Stimulated activated CD8-positive, alpha-beta memory T cell treated with anti-CD3 and anti-CD28 coated beads, Interleukin-4, amount 100 ng/mL, for 4 hours (primary cell): ENCODE measurements around the gene CORO6.

ENCODE experiments used
- DNase-seq, 2 donors: peaks; one replicate each; pipeline ENCODE4 v3.0.0-alpha.2; 2020; ENCODE audit warnings: low read depth in 2 of 2, low spot score in 1 of 2

Gene CORO6

DNA sequence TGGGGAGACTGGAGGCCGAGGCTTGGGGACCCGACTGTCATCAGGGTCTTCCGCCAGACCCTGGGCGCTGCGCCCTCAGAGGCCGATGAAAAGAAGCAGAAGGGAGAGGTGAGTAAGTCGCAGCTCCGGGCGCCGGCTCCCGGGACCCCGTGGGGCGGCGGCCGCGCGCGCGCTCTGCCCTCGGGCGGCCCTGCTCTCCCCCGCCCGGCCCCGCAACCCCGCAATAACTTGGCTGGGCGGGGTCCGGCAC, 55.5 kb downstream of the CORO6 start:
- no peak for DNase-seq

DNA sequence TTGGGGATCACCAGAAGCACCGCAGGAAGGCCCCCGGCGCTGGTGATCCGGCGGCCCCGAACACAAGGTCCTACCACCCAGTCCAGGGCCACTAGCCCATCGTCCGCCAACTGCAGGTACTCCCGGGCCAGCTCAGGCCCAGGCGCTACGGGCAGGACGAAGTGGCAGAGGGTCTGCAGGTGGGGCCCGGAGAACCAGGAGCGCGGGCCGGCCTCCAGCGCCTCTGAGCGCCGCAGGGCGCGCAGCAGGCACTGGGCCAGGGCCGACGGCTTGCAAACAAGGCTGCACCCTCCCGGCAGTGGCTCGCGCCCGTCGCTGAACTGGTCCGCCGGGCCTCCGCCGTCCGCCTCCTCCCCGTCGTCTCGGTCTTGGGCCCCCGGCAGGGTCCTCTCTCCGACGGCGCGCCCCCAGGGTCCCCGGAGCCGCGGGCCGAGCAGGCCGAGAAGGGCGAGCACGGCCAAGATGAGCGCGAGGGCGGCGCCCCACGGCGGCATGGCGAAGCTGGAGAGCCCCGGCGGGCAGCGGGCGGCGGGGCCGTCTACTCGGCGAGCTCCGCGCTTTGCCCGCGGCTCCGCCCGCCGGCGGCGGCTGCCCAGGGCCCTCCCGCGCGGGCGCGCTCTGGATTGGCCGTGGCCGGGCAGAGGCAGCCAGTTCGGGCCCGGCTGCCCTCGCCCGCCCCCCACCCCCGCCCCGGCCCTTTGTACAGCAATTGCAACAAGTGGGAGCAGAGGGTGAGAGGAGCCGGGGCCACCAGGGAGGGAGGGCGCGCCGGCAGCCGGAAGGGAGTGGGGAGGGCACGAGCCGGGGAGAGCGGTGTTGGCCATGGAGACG, 56.0 kb downstream of the CORO6 start, which contains the start of gene ABHD15:
TSS of gene ABHD15 (minus strand) at position 565 of the 831 bp plus-strand sequence. CDS start at position 494, 71 bp downstream.
- no peak for DNase-seq

DNA sequence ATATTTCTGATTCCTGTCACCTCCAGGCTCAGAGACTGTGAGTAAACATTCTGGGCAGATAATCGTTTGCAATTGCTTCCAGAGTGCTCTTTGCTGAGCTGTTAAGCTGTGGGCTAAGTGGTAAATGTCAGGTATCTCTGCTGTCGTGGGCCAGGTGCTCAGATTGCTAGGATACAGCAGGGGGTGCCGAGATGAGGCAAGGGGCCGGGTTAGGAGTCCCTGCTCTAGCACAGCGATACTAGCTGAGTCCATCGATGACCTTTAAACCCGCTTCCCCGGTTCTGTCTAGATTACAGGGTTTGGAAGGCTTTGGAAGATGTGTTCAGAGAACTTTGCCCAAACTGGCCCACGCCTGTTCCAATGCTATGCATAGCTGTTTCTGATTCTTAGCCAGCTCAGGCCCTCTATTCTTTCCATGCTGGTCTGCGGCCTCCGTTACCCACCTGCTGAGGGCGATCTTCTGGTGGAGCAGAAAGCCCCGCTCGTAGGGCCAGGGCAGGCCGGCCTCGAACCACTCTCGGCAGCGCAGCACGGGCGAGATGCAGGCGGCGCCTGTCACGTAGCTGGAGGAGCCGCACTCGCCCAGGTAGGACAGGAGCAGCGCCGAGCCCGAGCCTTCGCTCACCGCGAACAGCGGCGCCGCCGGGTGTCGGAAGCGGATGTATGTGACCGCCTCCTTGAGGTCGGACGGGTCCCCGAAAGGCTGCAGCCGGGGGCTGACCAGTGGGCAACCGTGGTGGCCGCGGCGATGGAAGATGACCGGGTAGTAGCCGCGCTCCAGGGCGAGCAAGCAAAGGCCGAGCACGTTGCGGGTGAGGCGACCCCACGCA, 56.9 kb downstream of the CORO6 start:
- peak in 1 of 2 donors; percentile 24 for DNase-seq
